GM13977 (cell line): ENCODE results near the gene COA7.
A peak's percentile ranks its signal among the peaks of the same experiment; 100 is the strongest.

Experiments used
- DNase-seq: peaks from one replicate; pipeline ENCODE4 v3.0.0; 2012; ENCODE audit warnings: low spot score
- in situ Hi-C: fragments of 300-500 bp; cut with MboI; formaldehyde crosslinking; loops from one replicate; pipeline ENCODE4 v1.12.0; 2022; ENCODE audit warnings: low sequenced_read_pairs, low pct_unique_long_range_greater_than_20kb, mixed read lengths, inconsistent platforms; ENCODE audit not compliant: unreplicated experiment
- TF ChIP-seq, protein P1 (sequence below): IDR thresholded peaks from 2 replicates; pipeline ENCODE4 v1.5.1; 2012; ENCODE audit warnings: mild to moderate bottlenecking, control low read depth; ENCODE audit not compliant: insufficient read depth; ENCODE audit errors: extremely low read depth, missing control alignments

Gene COA7

DNA sequence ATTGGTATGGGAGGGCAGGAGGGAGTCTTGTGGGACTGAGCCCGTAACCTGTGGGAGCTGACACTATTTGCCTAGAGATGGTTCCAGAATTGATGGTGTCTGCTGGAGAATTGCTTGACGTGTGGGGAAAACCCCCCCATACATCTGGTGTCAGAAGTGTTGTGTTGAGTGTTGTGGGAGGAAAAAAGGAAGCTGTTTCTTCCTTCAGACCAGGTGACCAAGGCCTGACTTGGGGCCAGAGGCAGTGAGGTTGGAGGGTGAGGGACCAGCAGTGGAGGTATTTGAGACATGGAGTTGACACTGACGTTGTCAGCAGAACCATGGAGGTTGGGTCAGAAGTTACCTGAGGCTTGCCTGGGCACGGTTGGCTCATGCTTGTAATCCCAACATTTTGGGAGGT is 56.8 kb downstream of the COA7 start:
- in situ Hi-C loops, result no loop called here
- DNase-seq, result peak; percentile 45
- TF ChIP-seq, protein P1, sequence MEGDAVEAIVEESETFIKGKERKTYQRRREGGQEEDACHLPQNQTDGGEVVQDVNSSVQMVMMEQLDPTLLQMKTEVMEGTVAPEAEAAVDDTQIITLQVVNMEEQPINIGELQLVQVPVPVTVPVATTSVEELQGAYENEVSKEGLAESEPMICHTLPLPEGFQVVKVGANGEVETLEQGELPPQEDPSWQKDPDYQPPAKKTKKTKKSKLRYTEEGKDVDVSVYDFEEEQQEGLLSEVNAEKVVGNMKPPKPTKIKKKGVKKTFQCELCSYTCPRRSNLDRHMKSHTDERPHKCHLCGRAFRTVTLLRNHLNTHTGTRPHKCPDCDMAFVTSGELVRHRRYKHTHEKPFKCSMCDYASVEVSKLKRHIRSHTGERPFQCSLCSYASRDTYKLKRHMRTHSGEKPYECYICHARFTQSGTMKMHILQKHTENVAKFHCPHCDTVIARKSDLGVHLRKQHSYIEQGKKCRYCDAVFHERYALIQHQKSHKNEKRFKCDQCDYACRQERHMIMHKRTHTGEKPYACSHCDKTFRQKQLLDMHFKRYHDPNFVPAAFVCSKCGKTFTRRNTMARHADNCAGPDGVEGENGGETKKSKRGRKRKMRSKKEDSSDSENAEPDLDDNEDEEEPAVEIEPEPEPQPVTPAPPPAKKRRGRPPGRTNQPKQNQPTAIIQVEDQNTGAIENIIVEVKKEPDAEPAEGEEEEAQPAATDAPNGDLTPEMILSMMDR, result no peak

DNA sequence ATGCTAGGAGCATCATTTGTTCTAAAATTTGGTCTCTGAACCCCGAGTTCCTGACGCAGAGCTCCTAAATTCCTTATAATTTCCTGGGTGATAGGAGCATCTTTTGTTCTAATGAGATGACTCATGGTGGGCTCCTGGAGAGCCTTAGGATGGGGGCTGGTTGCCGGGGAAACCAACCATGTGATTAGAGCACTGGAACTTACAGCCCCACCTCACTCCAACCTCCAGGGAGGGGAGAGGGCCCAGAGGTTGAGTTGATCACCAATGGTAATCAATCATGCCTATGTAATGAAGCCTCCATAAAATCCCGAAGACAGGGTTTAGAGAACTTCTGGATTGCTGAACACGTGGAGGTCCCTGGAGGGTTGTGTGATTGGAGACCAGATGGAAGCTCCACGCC is 57.5 kb downstream of the COA7 start:
- in situ Hi-C loops, result no loop called here
- DNase-seq, result no peak
- TF ChIP-seq, protein P1, result no peak

DNA sequence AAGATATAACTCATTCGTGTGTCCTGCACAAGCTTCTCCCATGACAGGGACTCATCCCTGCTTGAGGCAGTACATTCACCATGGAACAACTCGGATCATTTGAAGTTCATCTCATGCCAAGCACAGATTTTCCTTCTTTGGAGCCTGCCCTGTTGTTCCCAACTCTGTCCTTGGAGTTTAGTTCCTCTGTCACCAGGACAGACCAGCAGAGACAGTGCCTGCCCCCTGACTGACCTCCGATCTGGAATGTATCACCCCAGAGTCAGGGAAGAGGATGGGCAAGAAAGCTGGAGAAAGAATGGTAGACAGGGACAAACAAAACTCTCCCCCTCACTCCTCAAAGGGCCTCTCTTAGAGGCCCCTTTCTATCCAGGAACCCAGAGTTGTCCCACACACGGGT is 60.2 kb downstream of the COA7 start:
- TF ChIP-seq, protein P1, result no peak
- in situ Hi-C loops, result no loop called here
- DNase-seq, result no peak

DNA sequence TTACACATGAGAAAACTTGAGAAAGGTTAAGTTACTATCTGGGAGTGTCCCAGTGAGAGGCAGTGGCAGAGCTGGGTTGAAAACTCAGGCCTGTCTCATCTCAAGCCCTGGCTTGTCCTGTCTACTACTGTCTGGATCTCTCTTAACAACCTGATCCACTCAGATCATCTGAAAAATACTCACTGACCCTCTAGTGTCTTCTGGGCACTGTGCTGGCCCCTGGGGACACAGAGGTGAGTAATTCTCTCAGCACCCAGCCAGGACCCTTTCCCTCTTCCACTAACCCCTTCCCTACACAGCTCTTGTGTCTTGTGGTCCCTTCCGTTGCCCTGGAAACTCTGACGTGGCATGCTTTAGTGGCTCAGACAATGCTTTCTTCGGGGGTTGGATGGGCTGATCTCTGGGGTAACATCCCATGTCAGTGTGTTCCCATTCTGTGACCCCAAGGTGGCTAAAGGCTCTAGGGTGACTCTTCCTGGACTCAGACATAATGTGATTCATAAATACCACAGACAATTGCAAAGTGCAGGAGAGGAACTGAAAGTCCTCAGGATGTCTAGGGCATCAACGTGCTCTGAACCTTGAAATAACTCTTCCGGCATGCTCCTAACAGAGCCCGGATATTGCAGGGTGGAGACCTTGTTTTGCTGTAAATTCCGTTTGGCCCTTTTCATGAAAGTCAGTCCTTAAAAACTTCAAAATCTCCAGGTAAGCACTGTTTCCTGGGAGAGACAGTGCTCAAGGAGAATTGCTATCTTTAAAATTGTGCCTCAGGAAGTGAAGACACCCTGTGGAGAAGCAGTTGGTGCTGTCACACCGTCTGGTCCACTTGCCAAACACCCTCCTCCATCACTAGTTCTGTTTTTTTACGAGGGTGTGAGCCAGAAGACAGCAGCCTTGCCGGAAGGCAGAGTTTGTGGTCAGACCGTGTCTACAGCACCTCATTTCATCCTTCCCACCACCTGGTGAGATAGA is 61.1 kb downstream of the COA7 start:
- in situ Hi-C loops, result no loop called here
- TF ChIP-seq, protein P1, result no peak
- DNase-seq, result peak; percentile 72

DNA sequence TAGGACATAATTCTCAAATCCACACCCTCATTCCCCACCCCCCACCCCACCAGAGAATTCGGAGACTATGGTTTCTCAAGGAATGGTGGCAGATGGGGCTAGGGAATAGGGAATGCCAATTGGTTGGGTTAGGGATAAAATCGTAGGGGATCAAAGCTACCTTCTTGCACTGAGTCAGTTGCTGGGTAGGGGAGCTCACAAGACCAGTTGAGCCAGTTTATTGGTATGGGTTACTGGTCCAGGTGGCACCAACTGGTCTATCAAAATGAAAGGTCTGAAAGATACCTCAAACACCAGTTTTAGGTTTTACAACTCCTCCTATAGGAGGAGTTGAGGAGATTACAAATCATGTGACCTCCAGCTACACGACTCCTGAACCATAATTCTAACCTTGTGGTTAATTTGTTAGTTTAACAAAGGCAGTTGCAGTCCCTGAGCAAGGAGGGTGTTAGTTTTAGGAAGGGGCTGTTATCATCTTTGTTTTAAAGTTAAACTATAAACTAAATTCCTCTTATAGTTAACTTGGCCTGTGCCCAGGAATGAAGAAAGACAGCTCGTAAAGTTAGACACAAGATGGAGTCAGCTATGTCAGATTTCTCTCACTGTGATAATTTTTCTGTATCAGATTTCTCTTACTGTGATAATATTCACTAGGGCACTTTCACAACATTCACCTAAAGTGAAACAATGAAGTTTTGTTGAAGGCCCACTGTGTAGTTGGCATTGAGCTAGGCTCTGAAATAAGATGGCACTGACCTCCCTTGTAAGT is 62.6 kb downstream of the COA7 start:
- in situ Hi-C loops, result no loop called here
- TF ChIP-seq, protein P1, result no peak
- no peak for DNase-seq
